ENCODE measurements around the gene BCDIN3D. TPM values are rescaled to one million over a fixed set of nuclear protein-coding genes. Genes with fewer than 3 reads are reported as not detected.

BCDIN3D gene
- total RNA-seq, 1 experiment from 2014 or later, result 3.3 TPM

GRCh38 chr12:49792181-49792970, 50.5 kb downstream of the BCDIN3D start:
- no peak overlapping the region for H2BK12ac ChIP-seq (ENCODE audit: insufficient read length, low read depth, low read length)
- H4K91ac ChIP-seq (ENCODE audit: insufficient read length, low read depth, low read length), result no peak overlapping the region
- no peak overlapping the region for H3K14ac ChIP-seq (ENCODE audit: insufficient read depth, low read length)
- H3K4me3 Mint-ChIP-seq, result no peak overlapping the region
- WGBS (ENCODE audit: extremely low coverage, insufficient read length, low lambda C conversion rate), result no CpG with 5 or more reads among the region's 20 CpGs
- H3K4me1 ChIP-seq (ENCODE audit: insufficient read depth, low read length), result no peaks in the 10 kb centered on the region; the same call in 1 of the 2 replicates
- peaks cover 5 to 6% of the 10 kb centered on the region in 2 experiments for H3K9me3 Mint-ChIP-seq
- H3K27me3 ChIP-seq (ENCODE audit: insufficient read depth, low read length), result no peaks in the 10 kb centered on the region
- H2BK120ac ChIP-seq (ENCODE audit: low read depth, low read length, poor library complexity, severe bottlenecking), result no peak overlapping the region
- H3K27ac ChIP-seq (ENCODE audit: insufficient read length, low read depth, low read length), result no peak overlapping the region
- H3K56ac ChIP-seq (ENCODE audit: insufficient read length, low read depth, low read length), result no peak overlapping the region
- H3K36me3 Mint-ChIP-seq (ENCODE audit: insufficient read depth in 1 of 3, low read depth in 3 of 3), result peaks cover 3 to 12% (median 4%) of the 10 kb centered on the region in 3 experiments; a peak in 6 of 7 replicates
- peaks cover 5 to 11% of the 10 kb centered on the region in 2 experiments for H3K4me1 Mint-ChIP-seq
- no peaks in the 10 kb centered on the region for H3K79me1 ChIP-seq (ENCODE audit: insufficient read depth, low read depth, low read length, poor library complexity, severe bottlenecking)
- no peak for DNase-seq
- no peak overlapping the region for H3K4me2 ChIP-seq (ENCODE audit: insufficient read depth, insufficient read length, low read length)
- H2BK15ac ChIP-seq (ENCODE audit: low read depth, low read length), result no peak overlapping the region
- H3K23me2 ChIP-seq (ENCODE audit: insufficient read length, low read depth, low read length, poor library complexity, severe bottlenecking), result no peaks in the 10 kb centered on the region
- no peak overlapping the region for H3K9ac ChIP-seq (ENCODE audit: extremely low read depth, insufficient read length, low read length)
- peaks cover 2% of the 10 kb centered on the region; the same call in 1 of the 2 replicates for H3K27me3 Mint-ChIP-seq (ENCODE audit: low read depth)
- H3K4ac ChIP-seq (ENCODE audit: low read depth, low read length), result no peak overlapping the region
- no peak overlapping the region for H2BK20ac ChIP-seq (ENCODE audit: low read depth, low read length, poor library complexity, severe bottlenecking)
- no peak overlapping the region for H4K8ac ChIP-seq (replicated peaks; ENCODE audit: insufficient read length, low read depth, low read length)
- peak overlapping the region in 1 of 3 experiments; percentile 44; a peak in 1 of 7 replicates for H3K27ac Mint-ChIP-seq
- H4K20me1 ChIP-seq (ENCODE audit: control insufficient read depth, insufficient read depth, insufficient read length), result no peaks in the 10 kb centered on the region
- H4K5ac ChIP-seq (ENCODE audit: insufficient read length, low read depth, low read length), result no peak overlapping the region
- no peak overlapping the region for H2BK5ac ChIP-seq (ENCODE audit: insufficient read length, low read length)
- no peaks in the 10 kb centered on the region for H3K79me2 ChIP-seq (ENCODE audit: insufficient read depth, low read length)
- H2AFZ ChIP-seq (ENCODE audit: low read length), result no peak overlapping the region
- no peaks in the 10 kb centered on the region for H3K9me3 ChIP-seq (ENCODE audit: control insufficient read depth, low read depth, low read length)
- H3K23ac ChIP-seq (ENCODE audit: insufficient read length, low read depth, low read length), result no peak overlapping the region
- H3K18ac ChIP-seq (ENCODE audit: insufficient read length, low read depth, low read length), result no peak overlapping the region
- no peak overlapping the region for H3T11ph ChIP-seq (ENCODE audit: low read length)
- no peak overlapping the region for H2AK5ac ChIP-seq (ENCODE audit: insufficient read length, low read length)
- TF ChIP-seq, protein P1, sequence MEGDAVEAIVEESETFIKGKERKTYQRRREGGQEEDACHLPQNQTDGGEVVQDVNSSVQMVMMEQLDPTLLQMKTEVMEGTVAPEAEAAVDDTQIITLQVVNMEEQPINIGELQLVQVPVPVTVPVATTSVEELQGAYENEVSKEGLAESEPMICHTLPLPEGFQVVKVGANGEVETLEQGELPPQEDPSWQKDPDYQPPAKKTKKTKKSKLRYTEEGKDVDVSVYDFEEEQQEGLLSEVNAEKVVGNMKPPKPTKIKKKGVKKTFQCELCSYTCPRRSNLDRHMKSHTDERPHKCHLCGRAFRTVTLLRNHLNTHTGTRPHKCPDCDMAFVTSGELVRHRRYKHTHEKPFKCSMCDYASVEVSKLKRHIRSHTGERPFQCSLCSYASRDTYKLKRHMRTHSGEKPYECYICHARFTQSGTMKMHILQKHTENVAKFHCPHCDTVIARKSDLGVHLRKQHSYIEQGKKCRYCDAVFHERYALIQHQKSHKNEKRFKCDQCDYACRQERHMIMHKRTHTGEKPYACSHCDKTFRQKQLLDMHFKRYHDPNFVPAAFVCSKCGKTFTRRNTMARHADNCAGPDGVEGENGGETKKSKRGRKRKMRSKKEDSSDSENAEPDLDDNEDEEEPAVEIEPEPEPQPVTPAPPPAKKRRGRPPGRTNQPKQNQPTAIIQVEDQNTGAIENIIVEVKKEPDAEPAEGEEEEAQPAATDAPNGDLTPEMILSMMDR (conservative IDR thresholded peaks at IDR 0.05), result no peak
